ENCODE measurements around the gene SFXN5. TPM values are rescaled to one million over a fixed set of nuclear protein-coding genes. Genes with fewer than 3 reads are reported as not detected.

The SFXN5 gene
- polyA plus RNA-seq, 1 donor from 2014 or later = 5.8 TPM

GRCh38 chr2:72938455-72938854 is 133.1 kb downstream of the SFXN5 start:
- Histone ChIP-seq H3K9ac (ENCODE audit: low read length) (no peak overlapping the region), H3K79me2 (replicated peaks; ENCODE audit: insufficient read depth, low read length) (no peaks in the 10 kb centered on the region), H3K4me3 (ENCODE audit: low read length) (no peak overlapping the region), H3F3A (ENCODE audit: insufficient read depth, low read length, poor library complexity, severe bottlenecking) (no peaks in the 10 kb centered on the region), H3K27ac (ENCODE audit: low read length) (no peak overlapping the region), H3K9me3 (ENCODE audit: low read length) (no peaks in the 10 kb centered on the region), H3K36me3 (ENCODE audit: insufficient read depth, low read length) (no peaks in the 10 kb centered on the region), H4K20me1 (ENCODE audit: insufficient read depth) (no peaks in the 10 kb centered on the region), H2AFZ (ENCODE audit: low read depth, low read length) (no peak overlapping the region), H3K4me2 (ENCODE audit: low read length) (no peak overlapping the region), H3K27me3 (ENCODE audit: insufficient read depth, low read depth, low read length) (no peaks in the 10 kb centered on the region), H3K9me2 (ENCODE audit: insufficient read depth, low read length) (no peaks in the 10 kb centered on the region)
- TF ChIP-seq SMC3 (conservative IDR thresholded peaks at IDR 0.05; ENCODE audit: poor library complexity) (no peak), POLR2AphosphoS5 (IDR thresholded peaks at IDR 0.05) (no peak), TAF1 (IDR thresholded peaks at IDR 0.05; ENCODE audit: low read depth) (no peak), REST (IDR thresholded peaks at IDR 0.05; ENCODE audit: borderline replicate concordance) (no peak), RAD21 (conservative IDR thresholded peaks at IDR 0.05) (no peak), CTCF (IDR thresholded peaks at IDR 0.05; ENCODE audit: poor library complexity, severe bottlenecking) (no peak), EZH2 (IDR thresholded peaks at IDR 0.05; ENCODE audit: borderline replicate concordance, insufficient read depth, low read length, poor library complexity, severe bottlenecking) (no peak), MXI1 (conservative IDR thresholded peaks at IDR 0.05; ENCODE audit: poor library complexity, severe bottlenecking) (no peak), EP300 (conservative IDR thresholded peaks at IDR 0.05; ENCODE audit: poor library complexity, severe bottlenecking) (no peak)

GRCh38 chr2:72937356-72937669 is 134.2 kb downstream of the SFXN5 start:
- H3K36me3 ChIP-seq (ENCODE audit: insufficient read depth, low read length) = no peaks in the 10 kb centered on the region
- no peaks in the 10 kb centered on the region for H3K27me3 ChIP-seq (ENCODE audit: insufficient read depth, low read depth, low read length)
- no peak overlapping the region for H3K9ac ChIP-seq (ENCODE audit: low read length)
- no peaks in the 10 kb centered on the region for H3K79me2 ChIP-seq (replicated peaks; ENCODE audit: insufficient read depth, low read length)
- no peak overlapping the region for H3K4me3 ChIP-seq (ENCODE audit: low read length)
- TF ChIP-seq EZH2 (IDR thresholded peaks at IDR 0.05; ENCODE audit: borderline replicate concordance, insufficient read depth, low read length, poor library complexity, severe bottlenecking) = no peak
- no peak for TF ChIP-seq REST (IDR thresholded peaks at IDR 0.05; ENCODE audit: borderline replicate concordance)
- no peak for TF ChIP-seq RAD21 (conservative IDR thresholded peaks at IDR 0.05)
- H3K9me3 ChIP-seq (ENCODE audit: low read length) = no peaks in the 10 kb centered on the region
- no peaks in the 10 kb centered on the region for H3K9me2 ChIP-seq (ENCODE audit: insufficient read depth, low read length)
- H3K4me2 ChIP-seq (ENCODE audit: low read length) = no peak overlapping the region
- no peak overlapping the region for H2AFZ ChIP-seq (ENCODE audit: low read depth, low read length)
- no peak overlapping the region for H3K27ac ChIP-seq (ENCODE audit: low read length)
- no peaks in the 10 kb centered on the region for H4K20me1 ChIP-seq (ENCODE audit: insufficient read depth)
- H3F3A ChIP-seq (ENCODE audit: insufficient read depth, low read length, poor library complexity, severe bottlenecking) = no peaks in the 10 kb centered on the region

All from neural cell (in vitro differentiated cells).